Ectodermal cell (in vitro differentiated cells): Measurements from ENCODE around the gene TRAPPC3L.

Source experiments
- H3K27ac ChIP-seq: 2 replicates; pipeline ENCODE4 v1.7.0; 2013; ENCODE audit warnings: mild to moderate bottlenecking, low read depth, low read length; ENCODE audit not compliant: insufficient read depth, poor library complexity, severe bottlenecking
- H3K27me3 ChIP-seq: 2 replicates; pipeline ENCODE4 v1.7.0; 2013; ENCODE audit warnings: mild to moderate bottlenecking, low read length; ENCODE audit not compliant: insufficient read depth, control insufficient read depth, poor library complexity, severe bottlenecking
- H3K36me3 ChIP-seq: one replicate; pipeline ENCODE4 v1.7.0; 2013; ENCODE audit warnings: low read length; ENCODE audit not compliant: control insufficient read depth, insufficient read depth
- H3K4me1 ChIP-seq: one replicate; pipeline ENCODE4 v1.7.0; 2013; ENCODE audit warnings: low read length; ENCODE audit not compliant: control insufficient read depth, insufficient read depth
- H3K4me3 ChIP-seq: 2 replicates; pipeline ENCODE4 v1.7.0; 2013; ENCODE audit warnings: low read depth, low read length, control low read depth; ENCODE audit not compliant: insufficient read depth
- H3K9me3 ChIP-seq: 2 replicates; pipeline ENCODE4 v1.7.0; 2013; ENCODE audit warnings: mild to moderate bottlenecking, low read length, moderate library complexity; ENCODE audit not compliant: control insufficient read depth
- WGBS, 2 experiments: methylation state at CpG; one replicate each; pipeline ENCODE4 v1.1.7; 2013; ENCODE audit warnings: missing lambda C conversion rate in 2 of 2; 5-methylcytosine and 5-hydroxymethylcytosine counted together

TRAPPC3L gene

GRCh38 chr6:116560130-116560529 lies 14.6 kb upstream of the TRAPPC3L start:
- Histone ChIP-seq H3K9me3 (no peaks in the 10 kb centered on the region), H3K4me3 (no peak overlapping the region), H3K27me3 (no peaks in the 10 kb centered on the region), H3K27ac (no peak overlapping the region), H3K36me3 (no peaks in the 10 kb centered on the region), H3K4me1 (no peaks in the 10 kb centered on the region)
- 76% methylated on average over 2 of the region's 2 CpGs; no CpG with 5 or more reads in 1 of the 2 experiments for WGBS, 2 experiments

GRCh38 chr6:116557893-116558292 lies 12.4 kb upstream of the TRAPPC3L start:
- H3K9me3 ChIP-seq, result no peaks in the 10 kb centered on the region

GRCh38 chr6:116556814-116557415 lies 11.4 kb upstream of the TRAPPC3L start:
- H3K4me3 ChIP-seq, result no peak overlapping the region
- H3K27me3 ChIP-seq, result no peaks in the 10 kb centered on the region
- WGBS, 2 experiments, result 91 to 94% methylated on average over 5 of the region's 5 CpGs
- H3K4me1 ChIP-seq, result no peaks in the 10 kb centered on the region
- H3K27ac ChIP-seq, result no peak overlapping the region
- no peaks in the 10 kb centered on the region for H3K36me3 ChIP-seq
- no peaks in the 10 kb centered on the region for H3K9me3 ChIP-seq

More at GRCh38 chr6:116557893-116558292, 12.4 kb upstream of the TRAPPC3L start:
- 85% methylated on average over 5 of the region's 5 CpGs for WGBS, 2 experiments
- Histone ChIP-seq H3K4me3 (no peak overlapping the region), H3K36me3 (no peaks in the 10 kb centered on the region), H3K27me3 (no peaks in the 10 kb centered on the region), H3K27ac (no peak overlapping the region), H3K4me1 (no peaks in the 10 kb centered on the region)

GRCh38 chr6:116556065-116556464 lies 10.6 kb upstream of the TRAPPC3L start:
- H3K4me3 ChIP-seq, result no peak overlapping the region
- 87 to 93% methylated on average over 1 of the region's 1 CpG for WGBS, 2 experiments
- no peaks in the 10 kb centered on the region for H3K4me1 ChIP-seq
- no peaks in the 10 kb centered on the region for H3K27me3 ChIP-seq
- H3K27ac ChIP-seq, result no peak overlapping the region
- H3K36me3 ChIP-seq, result no peaks in the 10 kb centered on the region
- no peaks in the 10 kb centered on the region for H3K9me3 ChIP-seq

GRCh38 chr6:116553451-116553850 lies 8.0 kb upstream of the TRAPPC3L start, which contains the start of gene CALHM4:
CALHM4 (plus strand) TSS chr6:116553751; CDS start chr6:116553794, 43 bp downstream.
- no peaks in the 10 kb centered on the region for H3K9me3 ChIP-seq
- H3K36me3 ChIP-seq, result no peaks in the 10 kb centered on the region
- no peak within 1 kb of the TSS for H3K4me3 ChIP-seq
- H3K27ac ChIP-seq, result no peak within 1 kb of the TSS
- H3K27me3 ChIP-seq, result no peaks in the 10 kb centered on the region
- H3K4me1 ChIP-seq, result no peaks in the 10 kb centered on the region

GRCh38 chr6:116550796-116551195 lies 5.3 kb upstream of the TRAPPC3L start:
- H3K27me3 ChIP-seq, result no peaks in the 10 kb centered on the region
- H3K9me3 ChIP-seq, result no peaks in the 10 kb centered on the region
- no peak overlapping the region for H3K27ac ChIP-seq
- H3K4me1 ChIP-seq, result no peaks in the 10 kb centered on the region
- no peak overlapping the region for H3K4me3 ChIP-seq
- 72 to 80% methylated on average over 4 of the region's 4 CpGs for WGBS, 2 experiments
- H3K36me3 ChIP-seq, result no peaks in the 10 kb centered on the region

- Histone ChIP-seq H3K9me3 (no peaks in the 10 kb centered on the region), H3K36me3 (no peaks in the 10 kb centered on the region), H3K4me3 (no peak overlapping the region), H3K4me1 (no peaks in the 10 kb centered on the region), H3K27ac (no peak overlapping the region), H3K27me3 (no peaks in the 10 kb centered on the region)
- WGBS, 2 experiments, result 78 to 84% methylated on average over 6 of the region's 6 CpGs
Measured at GRCh38 chr6:116547358-116547757, 1.9 kb upstream of the TRAPPC3L start.

GRCh38 chr6:116543149-116543548 lies 2.3 kb downstream of the TRAPPC3L start:
- no peaks in the 10 kb centered on the region for H3K4me1 ChIP-seq

GRCh38 chr6:116542426-116542825 lies 3.1 kb downstream of the TRAPPC3L start:
- Histone ChIP-seq H3K9me3 (no peaks in the 10 kb centered on the region), H3K4me3 (no peak overlapping the region), H3K27me3 (no peaks in the 10 kb centered on the region), H3K4me1 (no peaks in the 10 kb centered on the region), H3K36me3 (no peaks in the 10 kb centered on the region), H3K27ac (no peak overlapping the region)

More at GRCh38 chr6:116543149-116543548, 2.3 kb downstream of the TRAPPC3L start:
- Histone ChIP-seq H3K9me3 (no peaks in the 10 kb centered on the region), H3K4me3 (no peak overlapping the region), H3K36me3 (no peaks in the 10 kb centered on the region), H3K27ac (no peak overlapping the region), H3K27me3 (no peaks in the 10 kb centered on the region)

GRCh38 chr6:116536216-116536621 lies 9.3 kb downstream of the TRAPPC3L start:
- peaks cover 6% of the 10 kb centered on the region for H3K4me1 ChIP-seq
- no peak overlapping the region for H3K27ac ChIP-seq
- H3K9me3 ChIP-seq, result no peaks in the 10 kb centered on the region
- 12 to 13% methylated on average over 4 of the region's 4 CpGs for WGBS, 2 experiments
- H3K27me3 ChIP-seq, result no peaks in the 10 kb centered on the region
- no peaks in the 10 kb centered on the region for H3K36me3 ChIP-seq
- no peak overlapping the region for H3K4me3 ChIP-seq

GRCh38 chr6:116535109-116535508 lies 10.4 kb downstream of the TRAPPC3L start:
- Histone ChIP-seq H3K4me1 (peaks cover 10% of the 10 kb centered on the region), H3K4me3 (no peak overlapping the region), H3K27me3 (no peaks in the 10 kb centered on the region), H3K36me3 (no peaks in the 10 kb centered on the region), H3K27ac (no peak overlapping the region), H3K9me3 (no peaks in the 10 kb centered on the region)
